ENCODE measurements around the gene OXER1.

OXER1 gene

DNA sequence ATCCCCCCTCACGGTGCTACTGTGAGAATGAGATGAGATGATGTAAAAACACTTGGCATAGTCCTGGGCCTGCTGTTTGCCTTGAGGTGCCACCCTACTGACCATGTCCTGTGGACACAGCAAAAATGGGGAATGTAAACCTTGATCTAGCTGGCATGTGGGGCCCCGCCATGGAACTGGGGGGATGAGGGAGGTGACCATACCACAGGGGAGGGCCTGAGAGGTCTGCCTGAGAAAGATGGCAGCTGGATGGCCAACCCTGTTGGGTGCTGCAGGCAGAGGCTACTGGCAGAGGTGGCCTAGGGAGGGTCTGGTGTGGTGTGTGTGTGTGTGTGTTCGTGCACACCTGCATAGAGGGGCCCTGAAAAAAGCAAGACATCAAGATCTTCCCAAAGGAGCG is 27.7 kb upstream of the OXER1 start:
- TF ChIP-seq, protein P1, sequence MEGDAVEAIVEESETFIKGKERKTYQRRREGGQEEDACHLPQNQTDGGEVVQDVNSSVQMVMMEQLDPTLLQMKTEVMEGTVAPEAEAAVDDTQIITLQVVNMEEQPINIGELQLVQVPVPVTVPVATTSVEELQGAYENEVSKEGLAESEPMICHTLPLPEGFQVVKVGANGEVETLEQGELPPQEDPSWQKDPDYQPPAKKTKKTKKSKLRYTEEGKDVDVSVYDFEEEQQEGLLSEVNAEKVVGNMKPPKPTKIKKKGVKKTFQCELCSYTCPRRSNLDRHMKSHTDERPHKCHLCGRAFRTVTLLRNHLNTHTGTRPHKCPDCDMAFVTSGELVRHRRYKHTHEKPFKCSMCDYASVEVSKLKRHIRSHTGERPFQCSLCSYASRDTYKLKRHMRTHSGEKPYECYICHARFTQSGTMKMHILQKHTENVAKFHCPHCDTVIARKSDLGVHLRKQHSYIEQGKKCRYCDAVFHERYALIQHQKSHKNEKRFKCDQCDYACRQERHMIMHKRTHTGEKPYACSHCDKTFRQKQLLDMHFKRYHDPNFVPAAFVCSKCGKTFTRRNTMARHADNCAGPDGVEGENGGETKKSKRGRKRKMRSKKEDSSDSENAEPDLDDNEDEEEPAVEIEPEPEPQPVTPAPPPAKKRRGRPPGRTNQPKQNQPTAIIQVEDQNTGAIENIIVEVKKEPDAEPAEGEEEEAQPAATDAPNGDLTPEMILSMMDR (IDR thresholded peaks at IDR 0.05; ENCODE audit: low read depth, low read length, missing control alignments): no peak
- no peak overlapping the region for H3K4me3 ChIP-seq (ENCODE audit: low read depth, low read length)
- no peak for DNase-seq (ENCODE audit: low read depth)
- in situ Hi-C loops (cut with HindIII; ENCODE audit: low sequenced_read_pairs): no loop called here

DNA sequence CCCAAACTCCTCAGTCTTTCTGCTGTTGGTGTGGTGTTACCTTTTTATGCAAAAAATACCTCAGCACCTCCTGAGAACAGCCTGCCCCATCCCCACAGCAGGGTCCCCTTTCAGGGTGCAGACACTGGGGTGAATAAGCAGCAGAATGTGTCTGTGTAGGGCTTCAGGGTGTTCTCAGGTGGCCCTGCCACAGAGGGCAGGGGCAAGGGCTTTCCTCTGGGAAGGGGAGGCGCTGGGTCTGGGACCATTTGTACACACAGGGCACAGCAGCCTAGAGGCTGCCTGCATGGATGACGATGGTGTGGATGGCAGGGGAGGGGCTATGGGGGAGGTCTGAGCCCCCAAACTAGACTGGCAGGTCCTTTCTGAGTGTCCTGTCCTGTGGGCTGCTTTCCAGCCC is 25.8 kb upstream of the OXER1 start:
- in situ Hi-C loops (cut with HindIII; ENCODE audit: low sequenced_read_pairs): no loop called here
- no peak overlapping the region for H3K4me3 ChIP-seq (ENCODE audit: low read depth, low read length)
- DNase-seq (ENCODE audit: low read depth): no peak
- TF ChIP-seq, protein P1 (IDR thresholded peaks at IDR 0.05; ENCODE audit: low read depth, low read length, missing control alignments): no peak

DNA sequence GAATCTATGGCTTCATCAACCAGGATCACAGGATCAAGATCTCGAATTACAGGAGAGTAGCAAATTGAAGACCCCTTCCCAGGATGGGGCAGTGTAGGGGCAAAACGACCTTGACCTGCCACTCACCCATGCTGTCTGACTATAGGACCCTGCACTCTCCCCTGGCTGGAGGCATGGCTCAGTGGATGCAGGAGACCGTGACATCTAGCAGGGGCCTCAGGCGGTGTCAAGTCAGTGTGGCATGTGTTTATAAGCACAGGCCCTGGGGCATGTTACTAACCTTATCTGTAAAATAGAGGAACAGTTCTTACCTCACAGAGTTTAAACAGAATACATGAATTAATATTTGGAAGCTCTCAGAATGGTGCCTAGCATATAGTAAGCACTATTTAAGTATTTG is 24.9 kb upstream of the OXER1 start:
- TF ChIP-seq, protein P1 (IDR thresholded peaks at IDR 0.05; ENCODE audit: low read depth, low read length, missing control alignments): no peak
- no peak overlapping the region for H3K4me3 ChIP-seq (ENCODE audit: low read depth, low read length)
- no peak for DNase-seq (ENCODE audit: low read depth)
- in situ Hi-C loops (cut with HindIII; ENCODE audit: low sequenced_read_pairs): no loop called here

- in situ Hi-C loops (cut with HindIII; ENCODE audit: low sequenced_read_pairs): no loop called here
- H3K4me3 ChIP-seq (ENCODE audit: low read depth, low read length): no peak overlapping the region
- no peak for DNase-seq (ENCODE audit: low read depth)
- TF ChIP-seq, protein P1 (IDR thresholded peaks at IDR 0.05; ENCODE audit: low read depth, low read length, missing control alignments): no peak
Observed at GRCh38 chr2:42788478-42788793, 24.5 kb upstream of the OXER1 start.

GRCh38 chr2:42787788-42788477 is 24.0 kb upstream of the OXER1 start:
- no peak overlapping the region for H3K4me3 ChIP-seq (ENCODE audit: low read depth, low read length)
- TF ChIP-seq, protein P1 (IDR thresholded peaks at IDR 0.05; ENCODE audit: low read depth, low read length, missing control alignments): no peak
- DNase-seq (ENCODE audit: low read depth): no peak
- in situ Hi-C loops (cut with HindIII; ENCODE audit: low sequenced_read_pairs): no loop called here

DNA sequence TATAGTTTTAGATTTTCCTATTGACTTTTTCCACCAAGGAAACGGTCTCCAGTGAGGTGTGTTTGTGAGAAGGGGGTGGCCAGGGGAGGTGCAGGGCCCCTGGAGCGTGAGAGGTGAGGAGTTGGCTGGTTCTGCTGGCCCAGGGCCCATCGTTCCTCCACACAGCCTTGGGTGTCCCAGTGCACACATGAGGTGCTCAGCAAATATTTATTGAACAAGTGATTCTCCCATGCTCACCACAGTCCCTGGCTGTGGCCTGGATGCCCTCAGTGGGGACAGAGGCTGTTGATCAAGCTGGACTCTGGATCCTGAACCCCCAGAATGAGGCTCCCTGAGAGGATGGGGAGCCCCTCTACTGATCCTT is 23.5 kb upstream of the OXER1 start:
- H3K4me3 ChIP-seq (ENCODE audit: low read depth, low read length): no peak overlapping the region
- in situ Hi-C loops (cut with HindIII; ENCODE audit: low sequenced_read_pairs): no loop called here
- TF ChIP-seq, protein P1 (IDR thresholded peaks at IDR 0.05; ENCODE audit: low read depth, low read length, missing control alignments): no peak
- no peak for DNase-seq (ENCODE audit: low read depth)

All from astrocyte of the cerebellum (primary cell).